Measurements from ENCODE around the gene AHNAK2.
A peak's percentile ranks its signal among the peaks of the same experiment; 100 is the strongest.
"Not testable (repeated sequence)": the region's sequence is repeated elsewhere in the genome, so short reads cannot be mapped to it uniquely, and the experiment has no call there.

AHNAK2 gene

DNA sequence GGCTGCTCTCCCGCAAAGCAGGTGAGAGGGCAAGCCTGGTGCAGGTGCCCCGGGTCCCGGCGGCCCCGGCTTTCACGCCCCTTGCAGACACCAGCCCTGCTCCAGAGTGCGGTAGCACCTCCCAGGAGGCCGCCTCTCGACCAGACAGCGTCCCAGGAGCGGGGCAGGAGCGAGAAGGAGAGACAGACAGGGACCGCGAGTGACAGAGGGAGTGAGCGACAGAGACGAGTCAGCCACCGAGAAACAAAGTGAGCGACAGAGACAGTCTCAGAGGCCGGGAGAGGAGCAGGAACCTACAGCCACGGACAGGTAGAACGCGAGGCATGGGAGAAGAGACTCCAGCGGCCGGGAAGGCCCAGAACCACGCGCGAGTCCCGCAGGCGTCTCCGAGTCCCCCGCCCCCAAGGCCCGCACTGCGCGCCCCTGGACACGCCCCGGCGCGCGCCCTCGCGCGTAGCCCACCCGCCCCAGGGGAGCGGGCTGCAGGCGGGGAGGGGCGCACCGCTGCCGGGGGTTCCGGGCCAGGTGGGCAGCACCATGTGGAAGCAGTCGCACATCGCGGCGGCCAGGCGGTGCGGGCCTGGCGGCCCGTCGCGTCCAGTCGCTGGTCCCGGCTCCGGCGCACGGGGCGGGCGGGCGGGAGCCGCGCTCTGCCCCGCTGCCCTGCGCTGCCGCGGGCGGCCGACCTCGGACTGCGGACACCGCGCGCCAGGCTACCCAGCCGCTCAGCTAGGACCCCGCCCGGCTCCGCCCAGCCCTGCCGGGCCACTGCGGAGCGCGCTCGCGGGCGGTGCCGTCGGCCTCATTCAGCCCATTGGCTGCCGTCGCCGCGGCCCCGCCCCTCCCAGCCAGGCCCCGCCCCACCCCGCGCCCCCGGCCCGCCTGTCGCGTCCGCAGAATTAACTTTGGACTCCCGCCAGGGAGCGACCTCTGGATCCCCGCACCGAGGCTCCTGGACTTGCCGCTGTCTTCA lies at the start of gene AHNAK2:
TSS of gene AHNAK2 (minus strand) at position 694 of the 973 bp plus-strand sequence. CDS start at position 557, 137 bp downstream.
- H3K27me3 Mint-ChIP-seq: peaks cover 34% of the 10 kb centered on the region
- DNase-seq: peak; percentile 71
- no peaks in the 10 kb centered on the region for H3K36me3 Mint-ChIP-seq (ENCODE audit: low read depth)
- H3K9me3 Mint-ChIP-seq: no peaks in the 10 kb centered on the region
- peak within 1 kb of the TSS; percentile 74 for H3K4me3 Mint-ChIP-seq
- peaks cover 13% of the 10 kb centered on the region for H3K4me1 Mint-ChIP-seq (ENCODE audit: low read depth)
- no peak within 1 kb of the TSS for H3K27ac Mint-ChIP-seq

DNA sequence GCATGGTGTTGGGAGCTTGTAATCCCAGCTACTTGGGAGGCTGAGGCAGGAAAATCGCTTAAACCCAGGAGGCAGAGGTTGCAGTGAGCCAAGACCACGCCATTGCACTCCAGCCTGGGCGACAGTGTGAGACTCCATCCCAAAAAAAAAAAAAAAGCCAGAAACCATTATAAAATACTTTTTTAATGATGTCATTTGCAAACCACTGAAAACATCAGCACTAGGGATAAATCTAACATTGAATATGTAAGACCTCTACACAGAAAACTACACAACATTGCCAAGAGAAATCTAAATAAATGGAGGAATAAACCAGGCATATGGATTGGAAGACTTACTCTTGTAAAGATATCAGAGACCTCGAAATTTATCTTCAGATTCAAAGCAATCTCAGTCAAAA lies 49.5 kb upstream of the AHNAK2 start:
- H3K36me3 Mint-ChIP-seq (ENCODE audit: low read depth); H3K27me3 Mint-ChIP-seq; H3K4me3 Mint-ChIP-seq; DNase-seq; H3K27ac Mint-ChIP-seq; H3K9me3 Mint-ChIP-seq: not testable (repeated sequence)
- peaks cover 40% of the 10 kb centered on the region for H3K4me1 Mint-ChIP-seq (ENCODE audit: low read depth)

GRCh38 chr14:105026802-105027563 lies 48.8 kb upstream of the AHNAK2 start:
- peak overlapping the region; percentile 37 for H3K27ac Mint-ChIP-seq

DNA sequence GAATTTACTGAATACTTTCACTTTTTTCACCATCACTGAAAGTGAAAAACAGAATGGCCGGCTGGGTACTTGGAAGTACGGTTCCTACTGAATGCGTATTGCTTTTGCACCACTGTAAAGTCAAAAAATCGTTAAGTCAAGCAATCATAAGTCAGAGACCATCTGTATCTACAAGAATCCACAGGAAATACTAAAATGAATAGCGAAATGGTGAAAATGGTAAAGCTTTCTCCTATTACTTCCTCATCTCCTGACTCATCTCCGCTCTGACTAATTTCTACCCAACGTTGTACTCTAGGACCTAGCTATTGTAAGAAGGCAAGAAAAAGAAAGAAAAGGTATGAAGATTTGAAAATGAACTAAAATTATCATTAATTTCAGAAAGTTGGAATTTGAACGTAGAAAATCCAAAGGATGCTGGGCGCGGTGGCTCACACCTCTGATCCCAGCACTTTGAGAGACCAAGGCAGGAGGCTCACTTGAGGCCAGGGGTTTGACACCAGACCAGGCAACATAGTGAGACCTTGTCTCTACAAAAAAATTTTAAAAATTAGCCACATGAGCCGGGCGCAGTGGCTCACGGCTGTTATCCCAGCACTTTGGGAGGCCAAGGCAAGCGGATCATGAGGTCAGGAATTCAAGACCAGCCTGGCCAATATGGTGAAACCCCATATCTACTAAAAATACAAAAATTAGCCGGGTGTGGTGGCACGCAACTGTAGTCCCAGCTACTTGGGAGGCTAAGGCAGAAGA lies 48.0 kb upstream of the AHNAK2 start:
- Mint-ChIP-seq H3K9me3 (no peaks in the 10 kb centered on the region), H3K27me3 (peaks cover 2% of the 10 kb centered on the region), H3K4me1 (ENCODE audit: low read depth) (peaks cover 51% of the 10 kb centered on the region), H3K27ac (peak overlapping the region; percentile 91), H3K4me3 (peak overlapping the region; percentile 11), H3K36me3 (ENCODE audit: low read depth) (peaks cover 10% of the 10 kb centered on the region)
- no peak for DNase-seq

More at GRCh38 chr14:105026802-105027563, 48.8 kb upstream of the AHNAK2 start:
- Mint-ChIP-seq H3K4me3 (no peak overlapping the region), H3K36me3 (ENCODE audit: low read depth) (peaks cover 3% of the 10 kb centered on the region), H3K9me3 (no peaks in the 10 kb centered on the region), H3K27me3 (peaks cover 2% of the 10 kb centered on the region), H3K4me1 (ENCODE audit: low read depth) (peaks cover 45% of the 10 kb centered on the region)
- DNase-seq: no peak

DNA sequence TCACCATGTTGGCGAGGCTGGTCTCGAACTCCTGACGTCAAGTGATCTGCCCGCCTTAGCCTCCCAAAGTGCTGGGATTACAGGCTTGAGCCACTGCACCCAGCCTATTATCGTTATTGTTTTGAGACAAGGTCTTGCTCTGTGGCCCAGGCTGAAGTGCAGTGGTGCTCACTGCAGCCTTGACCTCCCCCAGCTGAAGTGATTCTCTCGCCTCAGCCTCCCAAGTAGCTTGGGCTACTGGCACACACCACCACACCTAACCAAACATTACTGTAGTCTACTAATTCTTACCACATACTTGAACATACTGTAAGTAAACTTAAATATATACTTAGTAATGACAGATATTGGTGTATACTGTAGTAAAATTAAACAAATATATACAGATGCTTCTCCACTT lies 47.3 kb upstream of the AHNAK2 start:
- Mint-ChIP-seq H3K4me1 (ENCODE audit: low read depth) (peaks cover 51% of the 10 kb centered on the region), H3K27me3 (peaks cover 2% of the 10 kb centered on the region), H3K4me3 (peak overlapping the region; percentile 34), H3K9me3 (no peaks in the 10 kb centered on the region), H3K36me3 (ENCODE audit: low read depth) (peaks cover 10% of the 10 kb centered on the region), H3K27ac (peak overlapping the region; percentile 91)
- no peak for DNase-seq

- no peak for DNase-seq
- Mint-ChIP-seq H3K27me3 (peaks cover 2% of the 10 kb centered on the region), H3K36me3 (ENCODE audit: low read depth) (peaks cover 24% of the 10 kb centered on the region), H3K4me3 (peak overlapping the region; percentile 99), H3K9me3 (no peaks in the 10 kb centered on the region), H3K4me1 (ENCODE audit: low read depth) (peaks cover 63% of the 10 kb centered on the region), H3K27ac (peak overlapping the region; percentile 1)
Observed at GRCh38 chr14:105023791-105024480, 45.8 kb upstream of the AHNAK2 start.

- no peaks in the 10 kb centered on the region for H3K9me3 Mint-ChIP-seq
Observed at GRCh38 chr14:105023144-105023543, 45.0 kb upstream of the AHNAK2 start.

DNA sequence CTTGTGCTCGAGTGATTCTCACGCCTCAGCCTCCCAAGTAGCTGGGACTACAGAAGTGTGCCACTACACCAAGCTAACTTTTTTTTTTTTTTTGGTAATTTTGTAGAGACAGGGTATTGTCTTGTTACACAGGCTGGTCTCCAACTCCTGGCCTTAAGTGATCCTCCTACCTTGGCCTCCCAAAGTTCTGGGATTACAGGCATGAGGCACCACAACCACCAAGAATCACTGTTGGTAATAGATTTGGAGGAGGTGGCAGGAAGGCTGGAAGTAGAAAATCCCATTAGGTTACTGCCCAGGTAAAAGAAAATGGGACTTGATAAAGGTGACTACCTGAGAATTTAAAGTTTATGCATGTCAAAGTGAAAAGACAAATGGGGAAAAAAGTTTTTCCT lies 44.1 kb upstream of the AHNAK2 start:
- Mint-ChIP-seq H3K27me3 (no peaks in the 10 kb centered on the region), H3K36me3 (ENCODE audit: low read depth) (peaks cover 40% of the 10 kb centered on the region), H3K4me1 (ENCODE audit: low read depth) (peaks cover 77% of the 10 kb centered on the region), H3K27ac (peak overlapping the region; percentile 98), H3K4me3 (peak overlapping the region; percentile 99), H3K9me3 (no peaks in the 10 kb centered on the region)
- no peak for DNase-seq

More at GRCh38 chr14:105023144-105023543, 45.0 kb upstream of the AHNAK2 start:
- H3K27ac Mint-ChIP-seq: peak overlapping the region; percentile 1
- no peak for DNase-seq
- H3K27me3 Mint-ChIP-seq: no peaks in the 10 kb centered on the region
- peaks cover 70% of the 10 kb centered on the region for H3K4me1 Mint-ChIP-seq (ENCODE audit: low read depth)
- H3K4me3 Mint-ChIP-seq: peak overlapping the region; percentile 99
- H3K36me3 Mint-ChIP-seq (ENCODE audit: low read depth): peaks cover 31% of the 10 kb centered on the region

DNA sequence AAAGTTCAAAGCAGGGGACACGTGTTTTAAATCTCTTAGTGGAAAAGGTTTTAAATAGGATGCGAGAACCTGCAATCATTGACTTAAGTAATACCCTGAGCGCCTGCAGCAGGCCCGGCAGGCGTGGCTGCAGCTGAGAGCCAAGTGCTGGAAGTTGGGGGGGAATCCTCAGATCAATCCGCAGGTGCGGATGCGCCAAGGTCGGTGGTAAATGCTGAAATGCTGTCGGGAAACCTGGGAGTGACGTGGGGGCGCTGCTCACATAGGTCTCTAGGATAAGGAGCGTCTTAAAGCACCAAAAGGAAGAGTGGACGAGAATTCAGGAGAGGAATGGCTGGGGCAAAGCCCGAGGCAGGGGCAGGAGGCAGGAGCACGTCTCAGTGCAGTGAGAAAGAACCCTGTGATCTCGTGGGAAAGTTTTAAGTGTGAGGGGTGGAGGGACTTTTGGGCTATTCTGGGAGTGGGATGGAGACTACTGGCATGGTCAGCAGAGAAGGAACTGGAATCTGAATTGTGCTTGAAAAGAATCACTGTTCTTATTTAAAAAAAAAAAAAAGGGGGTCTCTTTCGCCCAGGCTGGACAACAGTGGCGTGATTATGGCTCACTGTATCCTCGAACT lies 43.6 kb upstream of the AHNAK2 start:
- no peak for DNase-seq
- H3K4me1 Mint-ChIP-seq (ENCODE audit: low read depth): peaks cover 78% of the 10 kb centered on the region
- H3K27ac Mint-ChIP-seq: peak overlapping the region; percentile 98
- H3K4me3 Mint-ChIP-seq: peak overlapping the region; percentile 99
- no peaks in the 10 kb centered on the region for H3K27me3 Mint-ChIP-seq
- no peaks in the 10 kb centered on the region for H3K9me3 Mint-ChIP-seq
- peaks cover 45% of the 10 kb centered on the region for H3K36me3 Mint-ChIP-seq (ENCODE audit: low read depth)

- H3K27me3 Mint-ChIP-seq: no peaks in the 10 kb centered on the region
Observed at GRCh38 chr14:105020815-105021655, 42.9 kb upstream of the AHNAK2 start, which contains the start of gene CDCA4. Gene CDCA4, minus strand, starts transcription at chr14:105021083. Its CDS starts 9,154 bp downstream, at chr14:105011929.

DNA sequence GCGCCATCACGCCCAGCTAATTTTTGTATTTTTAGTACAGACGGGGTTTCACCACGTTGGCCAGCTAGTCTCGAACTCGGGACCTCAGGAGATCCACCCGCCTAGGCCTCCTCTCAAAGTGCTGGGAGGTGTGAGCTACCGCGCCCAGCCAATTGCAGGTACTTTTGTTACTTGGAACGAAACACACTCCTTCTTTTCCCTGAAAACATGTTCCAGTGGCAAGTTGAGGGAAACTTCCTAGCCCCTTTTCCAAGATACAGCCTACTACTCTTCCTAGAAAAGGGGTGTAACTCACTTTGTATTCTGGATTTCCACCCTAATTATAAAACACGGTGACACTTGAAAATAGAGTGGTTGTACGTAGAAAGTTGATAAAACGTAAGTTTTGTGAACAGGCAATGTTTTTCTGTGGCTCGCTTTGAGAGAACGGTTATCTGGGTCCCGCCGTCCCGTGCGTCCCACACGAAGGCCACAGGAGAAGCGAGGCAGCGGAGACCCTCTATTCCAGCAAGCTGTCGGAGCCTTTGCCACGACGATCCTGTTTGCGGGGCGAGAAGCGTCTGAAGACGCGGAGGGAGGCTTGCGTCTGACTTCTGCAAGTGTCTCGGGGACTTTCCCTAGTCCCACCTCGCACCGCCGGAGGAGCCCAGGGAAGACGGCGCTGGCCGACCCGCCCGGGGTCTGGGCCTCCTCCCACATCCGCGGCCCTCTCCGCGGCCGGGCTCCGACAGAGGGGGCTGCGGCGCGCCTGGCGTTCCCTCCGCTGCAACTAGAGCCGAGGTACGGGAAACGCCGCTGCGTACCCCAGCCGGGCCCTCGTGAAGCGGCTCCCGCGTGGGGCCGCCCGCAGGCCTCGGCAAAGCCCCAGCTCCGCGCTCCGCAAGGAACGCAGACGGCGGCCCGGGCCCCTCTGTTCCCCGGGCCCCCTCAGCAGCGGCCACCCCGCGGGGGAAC lies 42.0 kb upstream of the AHNAK2 start:
- H3K36me3 Mint-ChIP-seq (ENCODE audit: low read depth): peaks cover 60% of the 10 kb centered on the region
- peak; percentile 79 for DNase-seq
- no peaks in the 10 kb centered on the region for H3K9me3 Mint-ChIP-seq
- peak overlapping the region; percentile 92 for H3K4me3 Mint-ChIP-seq
- H3K27ac Mint-ChIP-seq: peak overlapping the region; percentile 89
- H3K4me1 Mint-ChIP-seq (ENCODE audit: low read depth): peaks cover 79% of the 10 kb centered on the region
- no peaks in the 10 kb centered on the region for H3K27me3 Mint-ChIP-seq

More at GRCh38 chr14:105020815-105021655, 42.9 kb upstream of the AHNAK2 start, which contains the start of gene CDCA4:
- Mint-ChIP-seq H3K4me3 (peak within 1 kb of the TSS; percentile 99), H3K4me1 (ENCODE audit: low read depth) (peaks cover 79% of the 10 kb centered on the region), H3K36me3 (ENCODE audit: low read depth) (peaks cover 53% of the 10 kb centered on the region), H3K27ac (peak within 1 kb of the TSS; percentile 98), H3K9me3 (no peaks in the 10 kb centered on the region)
- DNase-seq: peak; percentile 99

GRCh38 chr14:105018414-105018813 lies 40.2 kb upstream of the AHNAK2 start:
- Mint-ChIP-seq H3K4me1 (ENCODE audit: low read depth) (peaks cover 83% of the 10 kb centered on the region), H3K9me3 (no peaks in the 10 kb centered on the region), H3K4me3 (peak overlapping the region; percentile 92), H3K27me3 (no peaks in the 10 kb centered on the region), H3K27ac (peak overlapping the region; percentile 89), H3K36me3 (ENCODE audit: low read depth) (peaks cover 73% of the 10 kb centered on the region)
- no peak for DNase-seq
